Right lobe of liver (tissue), 4 donors: ENCODE data around the gene FGF21.
"Not testable (repeated sequence)": the region's sequence is repeated elsewhere in the genome, so short reads cannot be mapped to it uniquely, and the experiment has no call there.

ENCODE experiments used
- POLR2A ChIP-seq: fragments of 450-650 bp; IDR thresholded peaks from one replicate; pipeline ENCODE4 v1.6.1; 2017; ENCODE audit warnings: antibody characterized with exemption, mild to moderate bottlenecking
- TF ChIP-seq, protein P1 (sequence below), 4 donors: fragments of 200-600 bp in 3 of 4; fragments of 450-650 bp in 1 of 4; IDR thresholded peaks; one replicate each; pipeline versions ENCODE4 v1.5.1 to v1.8.0; 2016 to 2022; ENCODE audit warnings: antibody characterized with exemption in 4 of 4, mild to moderate bottlenecking in 2 of 4
- donor health status: DM: no; HTN: no; CAD: no.
- donor health status: DM: no; HTN: no; CAD: no.
- donor health status: DM: no; HTN: yes; CAD: no.

GRCh38 chr19:48765816-48766215 is 10.5 kb downstream of the FGF21 start:
- TF ChIP-seq, protein P1, sequence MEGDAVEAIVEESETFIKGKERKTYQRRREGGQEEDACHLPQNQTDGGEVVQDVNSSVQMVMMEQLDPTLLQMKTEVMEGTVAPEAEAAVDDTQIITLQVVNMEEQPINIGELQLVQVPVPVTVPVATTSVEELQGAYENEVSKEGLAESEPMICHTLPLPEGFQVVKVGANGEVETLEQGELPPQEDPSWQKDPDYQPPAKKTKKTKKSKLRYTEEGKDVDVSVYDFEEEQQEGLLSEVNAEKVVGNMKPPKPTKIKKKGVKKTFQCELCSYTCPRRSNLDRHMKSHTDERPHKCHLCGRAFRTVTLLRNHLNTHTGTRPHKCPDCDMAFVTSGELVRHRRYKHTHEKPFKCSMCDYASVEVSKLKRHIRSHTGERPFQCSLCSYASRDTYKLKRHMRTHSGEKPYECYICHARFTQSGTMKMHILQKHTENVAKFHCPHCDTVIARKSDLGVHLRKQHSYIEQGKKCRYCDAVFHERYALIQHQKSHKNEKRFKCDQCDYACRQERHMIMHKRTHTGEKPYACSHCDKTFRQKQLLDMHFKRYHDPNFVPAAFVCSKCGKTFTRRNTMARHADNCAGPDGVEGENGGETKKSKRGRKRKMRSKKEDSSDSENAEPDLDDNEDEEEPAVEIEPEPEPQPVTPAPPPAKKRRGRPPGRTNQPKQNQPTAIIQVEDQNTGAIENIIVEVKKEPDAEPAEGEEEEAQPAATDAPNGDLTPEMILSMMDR (IDR thresholded peaks at IDR 0.05): not testable (repeated sequence)
- not testable (repeated sequence) for TF ChIP-seq POLR2A
